ENCODE data around the gene THAP9.
"Not testable (repeated sequence)": the region's sequence is repeated elsewhere in the genome, so short reads cannot be mapped to it uniquely, and the experiment has no call there.

THAP9 gene

GRCh38 chr4:82893942-82894341 is 6.6 kb upstream of the THAP9 start:
- DNase-seq, result no peak

GRCh38 chr4:82896755-82897154 is 3.8 kb upstream of the THAP9 start:
- no peak for DNase-seq

- no peak for DNase-seq
Measured at GRCh38 chr4:82898322-82899243, 2.0 kb upstream of the THAP9 start.

GRCh38 chr4:82899374-82900065 is 1.0 kb upstream of the THAP9 start:
- DNase-seq, result no peak

GRCh38 chr4:82900066-82900410 is 497 bp upstream of the THAP9 start:
- DNase-seq, result no peak

GRCh38 chr4:82901183-82901718 is 716 bp downstream of the THAP9 start:
- DNase-seq, result no peak

GRCh38 chr4:82903737-82904136 is 3.2 kb downstream of the THAP9 start:
- no peak for DNase-seq

- no peak for DNase-seq
Measured at GRCh38 chr4:82905205-82905604, 4.7 kb downstream of the THAP9 start.

GRCh38 chr4:82906469-82906868 is 5.9 kb downstream of the THAP9 start:
- DNase-seq, result no peak

- no peak for DNase-seq
Measured at GRCh38 chr4:82909326-82909725, 8.8 kb downstream of the THAP9 start.

GRCh38 chr4:82913305-82913704 is 12.8 kb downstream of the THAP9 start:
- no peak for DNase-seq

GRCh38 chr4:82913968-82914367 is 13.4 kb downstream of the THAP9 start:
- DNase-seq, result not testable (repeated sequence)

- DNase-seq, result no peak
Measured at GRCh38 chr4:82918091-82918490, 17.6 kb downstream of the THAP9 start.

- no peak for DNase-seq
Measured at GRCh38 chr4:82919386-82919785, 18.9 kb downstream of the THAP9 start.

- no peak for DNase-seq
Measured at GRCh38 chr4:82921795-82922194, 21.3 kb downstream of the THAP9 start.

GRCh38 chr4:82930848-82931755 is 30.6 kb downstream of the THAP9 start:
- DNase-seq, result no peak

- DNase-seq, result no peak
Measured at GRCh38 chr4:82934441-82934840, 33.9 kb downstream of the THAP9 start.

GRCh38 chr4:82939414-82939813 is 38.9 kb downstream of the THAP9 start:
- DNase-seq, result no peak

- DNase-seq, result no peak
Measured at GRCh38 chr4:82947498-82947897, 47.0 kb downstream of the THAP9 start.

GRCh38 chr4:82948647-82949204 is 48.2 kb downstream of the THAP9 start:
- DNase-seq, result no peak

GRCh38 chr4:82951196-82951595 is 50.7 kb downstream of the THAP9 start:
- DNase-seq, result no peak

- no peak for DNase-seq
Measured at GRCh38 chr4:82954212-82954611, 53.7 kb downstream of the THAP9 start.

GRCh38 chr4:82957045-82957444 is 56.5 kb downstream of the THAP9 start:
- no peak for DNase-seq
